Peyer's patch (tissue), 4 donors: Measurements from ENCODE around the gene BPIFB1. TPM values are rescaled to one million over a fixed set of nuclear protein-coding genes. Genes with fewer than 3 reads are reported as not detected.

ENCODE experiments used
- DNase-seq, 3 donors: peaks; one replicate each; pipeline ENCODE4 v3.0.0-alpha.2; 2017 to 2019
- H3K27ac ChIP-seq, 4 donors: fragments of 200-600 bp; sonication (generic); one replicate each; pipeline ENCODE4 v1.5.1; 2016 to 2019
- H3K27me3 ChIP-seq, 2 donors: fragments of 200-600 bp; sonication (generic); one replicate each; pipeline ENCODE4 v1.5.1; 2019
- H3K36me3 ChIP-seq, 3 donors: fragments of 200-600 bp; sonication (generic); one replicate each; pipeline ENCODE4 v1.5.1; 2016 to 2019
- H3K4me1 ChIP-seq, 4 donors: fragments of 200-600 bp; sonication (generic); one replicate each; pipeline ENCODE4 v1.5.1; 2016 to 2019
- H3K4me3 ChIP-seq, 4 donors: fragments of 200-600 bp; sonication (generic); 1 replicate in 3 of 4; 2 replicates in 1 of 4; pipeline ENCODE4 v1.5.1; 2016 to 2019; ENCODE audit warnings: mild to moderate bottlenecking in 1 of 4
- H3K9me3 ChIP-seq, 4 donors: fragments of 200-600 bp; sonication (generic); one replicate each; pipeline ENCODE4 v1.5.1; 2016 to 2019; ENCODE audit warnings: mild to moderate bottlenecking in 1 of 4
- POLR2A ChIP-seq, 2 donors: fragments of 450-650 bp; IDR thresholded peaks; one replicate each; pipeline ENCODE4 v1.5.1; 2017; ENCODE audit warnings: antibody characterized with exemption in 2 of 2, mild to moderate bottlenecking in 2 of 2, moderate library complexity in 2 of 2
- total RNA-seq, 4 donors: library from RNA; depleted of rRNA; stranded (reverse); fragments of >200 nt; gene quantifications; one replicate each; pipeline ENCODE4 v1.1.0, GENCODE V29; 2016
- TF ChIP-seq, protein P1 (sequence below), 6 experiments: fragments of 450-650 bp in 4 of 6; fragments of 200-600 bp in 2 of 6; sonication (generic) in 1 of 6; IDR thresholded peaks; one replicate each; pipeline ENCODE4 v1.5.1; 2017 to 2019; ENCODE audit warnings: antibody characterized with exemption in 6 of 6, mild to moderate bottlenecking in 3 of 6, moderate library complexity in 1 of 6

Gene BPIFB1
- total RNA-seq, 4 donors from 2014 or later, result not detected

DNA sequence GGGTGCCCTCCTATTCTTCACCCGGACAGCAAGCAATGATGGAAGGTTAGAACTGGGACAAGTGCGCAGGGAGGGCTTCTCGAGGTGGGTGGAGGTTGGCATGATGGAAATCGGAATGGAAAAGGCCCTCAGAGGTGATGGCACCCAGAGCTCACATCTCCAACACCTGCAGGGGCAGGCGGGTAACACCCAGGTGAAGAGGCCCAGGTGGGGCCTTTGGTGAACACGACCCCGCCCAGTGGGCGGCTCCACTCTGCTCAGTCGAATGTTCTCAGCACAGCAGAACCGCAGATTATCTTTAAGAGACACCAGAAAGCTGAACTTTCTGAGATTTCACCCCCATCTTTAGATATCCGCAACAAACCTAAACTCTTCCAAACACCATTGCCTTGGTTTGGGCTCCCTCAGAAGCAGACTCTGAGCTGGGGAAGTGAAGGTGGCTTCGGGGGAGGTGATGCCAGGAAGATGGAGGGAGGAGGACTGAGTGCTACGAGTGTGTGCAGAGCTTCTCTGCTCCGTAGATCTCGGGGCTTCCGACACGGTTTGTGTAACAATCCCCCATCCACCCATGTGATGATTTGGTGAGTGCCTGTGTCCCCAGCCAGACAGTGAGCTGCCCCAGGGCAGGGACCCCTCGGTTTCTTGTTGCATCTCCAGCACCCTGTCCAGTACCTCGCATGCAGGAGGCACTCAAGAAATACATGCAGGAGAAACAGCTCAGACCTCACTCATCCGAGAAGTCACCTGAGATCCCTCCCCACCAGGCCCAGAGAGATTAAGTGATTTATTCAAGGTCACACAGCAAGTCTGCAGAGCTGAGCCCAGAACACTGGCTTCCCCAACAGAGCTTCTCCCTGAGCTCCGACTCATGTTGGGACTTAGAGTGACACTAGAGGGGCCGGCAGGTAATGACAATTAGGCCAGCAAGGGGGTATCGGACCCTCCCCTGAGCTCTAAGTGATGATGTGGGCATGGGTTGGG, 45.4 kb downstream of the BPIFB1 start:
- H3K27ac ChIP-seq, result no peak overlapping the region
- H3K4me1 ChIP-seq, result no peaks in the 10 kb centered on the region
- H3K36me3 ChIP-seq, result no peaks in the 10 kb centered on the region
- DNase-seq, result no peak
- no peak for TF ChIP-seq POLR2A (IDR thresholded peaks at IDR 0.05)
- TF ChIP-seq, protein P1, sequence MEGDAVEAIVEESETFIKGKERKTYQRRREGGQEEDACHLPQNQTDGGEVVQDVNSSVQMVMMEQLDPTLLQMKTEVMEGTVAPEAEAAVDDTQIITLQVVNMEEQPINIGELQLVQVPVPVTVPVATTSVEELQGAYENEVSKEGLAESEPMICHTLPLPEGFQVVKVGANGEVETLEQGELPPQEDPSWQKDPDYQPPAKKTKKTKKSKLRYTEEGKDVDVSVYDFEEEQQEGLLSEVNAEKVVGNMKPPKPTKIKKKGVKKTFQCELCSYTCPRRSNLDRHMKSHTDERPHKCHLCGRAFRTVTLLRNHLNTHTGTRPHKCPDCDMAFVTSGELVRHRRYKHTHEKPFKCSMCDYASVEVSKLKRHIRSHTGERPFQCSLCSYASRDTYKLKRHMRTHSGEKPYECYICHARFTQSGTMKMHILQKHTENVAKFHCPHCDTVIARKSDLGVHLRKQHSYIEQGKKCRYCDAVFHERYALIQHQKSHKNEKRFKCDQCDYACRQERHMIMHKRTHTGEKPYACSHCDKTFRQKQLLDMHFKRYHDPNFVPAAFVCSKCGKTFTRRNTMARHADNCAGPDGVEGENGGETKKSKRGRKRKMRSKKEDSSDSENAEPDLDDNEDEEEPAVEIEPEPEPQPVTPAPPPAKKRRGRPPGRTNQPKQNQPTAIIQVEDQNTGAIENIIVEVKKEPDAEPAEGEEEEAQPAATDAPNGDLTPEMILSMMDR (IDR thresholded peaks at IDR 0.05), result no peak
- no peaks in the 10 kb centered on the region for H3K27me3 ChIP-seq
- H3K9me3 ChIP-seq, result no peaks in the 10 kb centered on the region
- no peak overlapping the region for H3K4me3 ChIP-seq

GRCh38 chr20:33332905-33333456, 50.0 kb downstream of the BPIFB1 start:
- H3K27me3 ChIP-seq, result no peaks in the 10 kb centered on the region
- H3K27ac ChIP-seq, result no peak overlapping the region
- H3K36me3 ChIP-seq, result no peaks in the 10 kb centered on the region
- no peaks in the 10 kb centered on the region for H3K9me3 ChIP-seq
- DNase-seq, result no peak
- H3K4me1 ChIP-seq, result no peaks in the 10 kb centered on the region
- TF ChIP-seq, protein P1 (IDR thresholded peaks at IDR 0.05), result no peak
- TF ChIP-seq POLR2A (IDR thresholded peaks at IDR 0.05), result no peak
- H3K4me3 ChIP-seq, result no peak overlapping the region

- no peak overlapping the region for H3K4me3 ChIP-seq
- TF ChIP-seq POLR2A (IDR thresholded peaks at IDR 0.05), result no peak
- TF ChIP-seq, protein P1 (IDR thresholded peaks at IDR 0.05), result no peak
- no peak overlapping the region for H3K27ac ChIP-seq
- DNase-seq, result no peak
- H3K4me1 ChIP-seq, result no peaks in the 10 kb centered on the region
- H3K9me3 ChIP-seq, result no peaks in the 10 kb centered on the region
- H3K36me3 ChIP-seq, result no peaks in the 10 kb centered on the region
- no peaks in the 10 kb centered on the region for H3K27me3 ChIP-seq
Measured at GRCh38 chr20:33333616-33334015, 50.6 kb downstream of the BPIFB1 start.

DNA sequence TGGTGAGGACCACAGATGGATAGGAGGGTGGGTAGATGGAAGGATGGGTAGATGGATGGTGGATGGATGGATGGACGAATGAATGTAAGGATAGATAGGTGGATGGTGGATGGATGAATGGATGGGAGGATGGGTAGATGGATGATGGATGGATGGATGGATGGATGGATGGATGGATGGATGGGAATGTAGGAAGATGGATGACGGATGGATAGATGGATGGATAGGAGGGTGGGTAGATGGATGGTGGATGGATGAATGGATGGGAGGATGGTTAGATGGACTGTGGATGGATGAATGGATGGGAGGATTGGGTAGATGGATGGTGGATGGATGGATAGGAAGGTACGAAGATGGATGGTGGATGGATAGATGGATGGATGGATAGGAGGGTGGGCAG, 51.1 kb downstream of the BPIFB1 start:
- Histone ChIP-seq H3K27me3 (no peaks in the 10 kb centered on the region), H3K4me1 (no peaks in the 10 kb centered on the region), H3K9me3 (no peaks in the 10 kb centered on the region), H3K27ac (no peak overlapping the region), H3K36me3 (no peaks in the 10 kb centered on the region), H3K4me3 (no peak overlapping the region)
- TF ChIP-seq, protein P1 (IDR thresholded peaks at IDR 0.05), result no peak
- no peak for TF ChIP-seq POLR2A (IDR thresholded peaks at IDR 0.05)
- no peak for DNase-seq

GRCh38 chr20:33336375-33336774, 53.4 kb downstream of the BPIFB1 start:
- no peaks in the 10 kb centered on the region for H3K9me3 ChIP-seq
- no peak overlapping the region for H3K27ac ChIP-seq
- no peaks in the 10 kb centered on the region for H3K36me3 ChIP-seq
- no peaks in the 10 kb centered on the region for H3K27me3 ChIP-seq
- H3K4me3 ChIP-seq, result no peak overlapping the region
- DNase-seq, result no peak
- no peak for TF ChIP-seq POLR2A (IDR thresholded peaks at IDR 0.05)
- TF ChIP-seq, protein P1 (IDR thresholded peaks at IDR 0.05), result no peak
- H3K4me1 ChIP-seq, result no peaks in the 10 kb centered on the region
